Activated naive CD8-positive, alpha-beta T cell treated with anti-CD3 and anti-CD28 coated beads, Interleukin-2, amount 50 U/mL, for 16 hours (primary cell): Measurements from ENCODE around the gene PRODH2.

ENCODE experiments used
- DNase-seq: peaks from one replicate; pipeline ENCODE4 v3.0.0-alpha.2; 2020; ENCODE audit warnings: low read depth, low spot score

The PRODH2 gene, protein sequence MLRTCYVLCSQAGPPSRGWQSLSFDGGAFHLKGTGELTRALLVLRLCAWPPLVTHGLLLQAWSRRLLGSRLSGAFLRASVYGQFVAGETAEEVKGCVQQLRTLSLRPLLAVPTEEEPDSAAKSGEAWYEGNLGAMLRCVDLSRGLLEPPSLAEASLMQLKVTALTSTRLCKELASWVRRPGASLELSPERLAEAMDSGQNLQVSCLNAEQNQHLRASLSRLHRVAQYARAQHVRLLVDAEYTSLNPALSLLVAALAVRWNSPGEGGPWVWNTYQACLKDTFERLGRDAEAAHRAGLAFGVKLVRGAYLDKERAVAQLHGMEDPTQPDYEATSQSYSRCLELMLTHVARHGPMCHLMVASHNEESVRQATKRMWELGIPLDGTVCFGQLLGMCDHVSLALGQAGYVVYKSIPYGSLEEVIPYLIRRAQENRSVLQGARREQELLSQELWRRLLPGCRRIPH

GRCh38 chr19:35812220-35813042 is at the start of gene PRODH2:
TSS of gene PRODH2 (minus strand) at chr19:35812845. CDS start at chr19:35812805, 40 bp downstream.
- DNase-seq = no peak

DNA sequence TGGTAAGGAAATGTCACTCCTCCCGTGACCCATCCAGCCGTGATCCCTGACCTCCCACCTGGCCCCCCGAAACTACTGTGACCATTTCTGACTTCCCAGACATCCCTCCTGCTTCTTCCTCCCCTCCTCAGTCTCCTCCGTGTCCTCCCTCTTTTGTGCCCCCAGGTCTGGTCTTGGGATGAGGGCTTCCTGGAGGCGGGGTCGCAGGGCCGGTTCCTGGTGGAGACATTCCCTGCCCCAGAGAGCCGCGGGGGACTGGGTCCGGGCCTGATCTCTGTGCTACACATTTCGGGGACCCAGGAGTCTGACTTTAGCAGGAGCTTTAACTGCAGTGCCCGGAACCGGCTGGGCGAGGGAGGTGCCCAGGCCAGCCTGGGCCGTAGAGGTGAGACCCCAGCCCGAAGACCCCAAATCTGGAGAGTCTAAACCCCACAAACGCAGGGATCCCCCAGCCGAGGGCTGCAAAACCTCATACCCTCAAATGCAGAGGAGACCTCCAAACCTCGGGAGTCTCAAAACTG is 49.1 kb upstream of the PRODH2 start:
- no peak for DNase-seq

- no peak for DNase-seq
Measured at GRCh38 chr19:35860818-35861639, 48.4 kb upstream of the PRODH2 start.

GRCh38 chr19:35860436-35860817 is 47.8 kb upstream of the PRODH2 start:
- no peak for DNase-seq

- DNase-seq = no peak
Measured at GRCh38 chr19:35859414-35859813, 46.8 kb upstream of the PRODH2 start.

- DNase-seq = no peak
Measured at GRCh38 chr19:35858311-35858710, 45.7 kb upstream of the PRODH2 start.

DNA sequence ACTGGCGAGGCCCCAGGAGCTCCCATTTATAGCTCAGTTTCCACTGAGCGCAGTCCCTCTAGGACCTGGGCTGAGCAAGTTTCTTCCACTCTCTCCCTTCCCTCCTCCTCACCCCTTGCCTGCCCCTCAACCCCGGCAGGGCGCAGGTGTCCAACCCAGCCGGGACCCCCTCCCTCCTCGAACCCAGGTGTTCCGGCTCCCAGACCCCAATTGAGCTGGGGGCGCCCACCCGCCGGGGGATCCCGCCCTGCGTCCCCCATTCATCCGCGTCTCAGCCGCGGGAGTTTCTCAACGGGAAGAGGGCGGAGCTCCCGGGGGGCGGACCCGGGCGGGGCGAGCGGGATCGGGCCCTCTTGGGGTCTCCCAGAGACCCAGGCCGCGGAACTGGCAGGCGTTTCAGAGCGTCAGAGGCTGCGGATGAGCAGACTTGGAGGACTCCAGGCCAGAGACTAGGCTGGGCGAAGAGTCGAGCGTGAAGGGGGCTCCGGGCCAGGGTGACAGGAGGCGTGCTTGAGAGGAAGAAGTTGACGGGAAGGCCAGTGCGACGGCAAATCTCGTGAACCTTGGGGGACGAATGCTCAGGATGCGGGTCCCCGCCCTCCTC is 44.0 kb upstream of the PRODH2 start, which contains the start of gene KIRREL2:
Gene KIRREL2 (plus strand): TSS at position 366 of the 604 bp plus-strand sequence. CDS start 209 bp downstream, at position 575.
- DNase-seq = no peak

- DNase-seq = no peak
Measured at GRCh38 chr19:35853038-35853756, 40.6 kb upstream of the PRODH2 start.

DNA sequence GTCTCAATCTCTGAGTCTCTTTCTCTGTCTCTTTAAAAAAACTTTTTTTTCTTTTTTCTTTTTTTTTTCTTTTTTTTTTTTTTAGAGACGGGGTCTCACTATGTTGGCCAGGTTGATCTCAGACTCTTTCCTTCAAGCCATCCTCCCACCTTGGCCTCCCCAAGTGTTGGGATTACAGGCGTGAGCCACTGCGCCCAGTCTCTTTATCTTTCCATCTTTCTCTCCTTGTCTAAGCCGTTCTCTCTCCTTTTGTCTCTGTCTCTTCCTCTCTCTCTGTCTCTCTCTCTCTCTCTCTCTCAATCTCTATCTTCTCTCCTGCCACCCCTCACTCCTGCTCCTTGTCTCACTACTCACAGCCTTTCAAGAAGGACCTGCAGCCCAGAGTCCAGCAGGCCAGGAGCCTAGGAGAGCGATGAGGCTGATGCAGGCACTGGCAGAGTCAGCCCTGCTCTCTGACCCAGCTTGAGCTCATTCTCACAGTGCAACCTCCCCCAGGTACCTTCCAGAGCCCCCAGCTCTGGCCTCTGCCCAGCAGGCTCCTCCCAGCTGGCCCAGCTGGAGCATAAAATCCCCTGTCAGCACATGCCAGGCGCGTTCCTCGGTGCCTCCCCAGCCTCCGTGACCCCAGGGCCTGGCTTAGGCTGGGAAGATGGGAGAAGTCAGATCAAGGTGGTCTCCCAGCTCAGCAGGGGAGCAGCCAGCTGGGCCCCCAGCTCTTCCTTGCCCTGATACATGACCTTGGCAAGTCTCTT is 39.6 kb upstream of the PRODH2 start, which contains the start of gene NPHS1:
Gene NPHS1 (minus strand): TSS at position 476 of the 752 bp plus-strand sequence. CDS start 667 bp downstream, outside the sequence.
- no peak for DNase-seq

- no peak for DNase-seq
Measured at GRCh38 chr19:35851213-35852028, 38.8 kb upstream of the PRODH2 start.

GRCh38 chr19:35848919-35849505 is 36.4 kb upstream of the PRODH2 start:
- no peak for DNase-seq

- DNase-seq = no peak
Measured at GRCh38 chr19:35848486-35848885, 35.8 kb upstream of the PRODH2 start.

DNA sequence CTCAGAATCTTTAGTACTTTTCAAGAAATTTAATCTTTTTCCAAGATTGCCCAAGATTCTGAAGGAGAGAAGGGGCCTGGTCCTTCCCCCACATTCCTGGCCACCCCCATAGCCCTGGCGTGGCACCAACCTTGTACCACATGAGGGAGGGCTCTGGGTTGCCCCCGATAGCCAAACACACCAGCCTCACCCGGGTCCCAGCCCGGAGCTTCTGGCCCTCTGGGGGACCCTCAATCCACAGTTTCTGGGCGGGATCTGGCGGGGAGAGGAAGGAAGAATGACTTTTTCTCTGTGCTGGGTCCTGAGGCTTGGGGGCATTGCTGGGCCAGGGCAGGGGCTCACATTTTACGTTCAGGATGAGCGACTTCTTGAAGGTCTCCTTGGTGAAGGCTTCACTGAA is 35.3 kb upstream of the PRODH2 start:
- no peak for DNase-seq

- no peak for DNase-seq
Measured at GRCh38 chr19:35846038-35846668, 33.5 kb upstream of the PRODH2 start.

GRCh38 chr19:35845215-35846037 is 32.8 kb upstream of the PRODH2 start:
- no peak for DNase-seq

GRCh38 chr19:35844482-35845214 is 32.0 kb upstream of the PRODH2 start:
- DNase-seq = no peak
